RWPE1 (cell line): ENCODE results near the gene ELF1.
"Not testable (repeated sequence)": the region's sequence is repeated elsewhere in the genome, so short reads cannot be mapped to it uniquely, and the experiment has no call there.

Experiments
- CTCF ChIA-PET: fragments of 350-600 bp; sonication (Branson Sonifier 250); formaldehyde crosslinking; extraction: SDS; loops from one replicate; lab custom pipeline; 2021; lab: Yijun Ruan, JAX
- POLR2A ChIA-PET: fragments of 400-600 bp; formaldehyde crosslinking; extraction: SDS; loops from one replicate; lab custom pipeline; 2020; ENCODE audit warnings: antibody characterized with exemption; ENCODE audit not compliant: low non-redundant PET; lab: Yijun Ruan, JAX
- DNase-seq: peaks from one replicate; pipeline ENCODE4 v3.0.0; 2012; ENCODE audit warnings: low spot score
- H3K27ac ChIP-seq: fragments of 450-650 bp; 2 replicates; pipeline ENCODE4 v1.5.1; 2017
- CTCF ChIP-seq: fragments of 450-650 bp; conservative IDR thresholded peaks from 2 replicates; pipeline ENCODE4 v1.5.1; 2017; ENCODE audit warnings: low read depth, mild to moderate bottlenecking

Gene ELF1

GRCh38 chr13:40940841-40941240 lies 78.3 kb downstream of the ELF1 start:
- POLR2A ChIA-PET, result no interaction called here
- CTCF ChIA-PET, result interaction anchor here (0.6 kb wide), 1 partner anchor 19 kb away, joined by 5 read pairs; no protein-coding TSS in a partner anchor
- H3K27ac ChIP-seq, result no peak overlapping the region
- no peak for DNase-seq
- TF ChIP-seq CTCF, result no peak

- no peak for TF ChIP-seq CTCF
- POLR2A ChIA-PET, result interaction anchor here (0.6 kb wide), 1 partner anchor 12 kb away, joined by 3 read pairs; no protein-coding TSS in a partner anchor
- CTCF ChIA-PET, result no interaction called here
- no peak for DNase-seq
- H3K27ac ChIP-seq, result no peak overlapping the region
Measured at GRCh38 chr13:40933508-40934204, 85.5 kb downstream of the ELF1 start.

GRCh38 chr13:40932252-40932651 lies 86.9 kb downstream of the ELF1 start:
- CTCF ChIA-PET, result no interaction called here
- DNase-seq, result no peak
- H3K27ac ChIP-seq, result no peak overlapping the region
- POLR2A ChIA-PET, result no interaction called here
- no peak for TF ChIP-seq CTCF

GRCh38 chr13:40931719-40932118 lies 87.4 kb downstream of the ELF1 start:
- DNase-seq, result no peak
- no peak for TF ChIP-seq CTCF
- ChIA-PET POLR2A (no interaction called here), CTCF (no interaction called here)
- H3K27ac ChIP-seq, result no peak overlapping the region

GRCh38 chr13:40929883-40930282 lies 89.2 kb downstream of the ELF1 start:
- DNase-seq, POLR2A ChIA-PET, CTCF ChIA-PET, H3K27ac ChIP-seq: not testable (repeated sequence)

GRCh38 chr13:40928980-40929379 lies 90.1 kb downstream of the ELF1 start:
- ChIA-PET CTCF (interaction anchor here (0.8 kb wide), 1 partner anchor 59 kb away, joined by 3 read pairs; no protein-coding TSS in a partner anchor), POLR2A (no interaction called here)
- no peak for DNase-seq
- H3K27ac ChIP-seq, result no peak overlapping the region
- TF ChIP-seq CTCF, result no peak

GRCh38 chr13:40927929-40928328 lies 91.2 kb downstream of the ELF1 start:
- H3K27ac ChIP-seq, result no peak overlapping the region
- no peak for TF ChIP-seq CTCF
- DNase-seq, result no peak
- POLR2A ChIA-PET, result no interaction called here
- CTCF ChIA-PET, result interaction anchor here (0.6 kb wide), 1 partner anchor 17 kb away, joined by 4 read pairs; no protein-coding TSS in a partner anchor
